IPS-15b (cell line): ENCODE measurements around the gene FAM228A.

ENCODE experiments used
- H3K27me3 ChIP-seq: one replicate; pipeline ENCODE4 v1.6.1; 2013; ENCODE audit warnings: low read length; ENCODE audit not compliant: control insufficient read depth, insufficient read depth
- H3K36me3 ChIP-seq: one replicate; pipeline ENCODE4 v1.6.1; 2013; ENCODE audit warnings: low read length; ENCODE audit not compliant: control insufficient read depth, insufficient read depth
- H3K4me1 ChIP-seq: one replicate; pipeline ENCODE4 v1.6.1; 2013; ENCODE audit warnings: mild to moderate bottlenecking, low read length; ENCODE audit not compliant: control insufficient read depth, insufficient read depth
- H3K4me3 ChIP-seq: one replicate; pipeline ENCODE4 v1.5.1; 2013; ENCODE audit warnings: low read depth, low read length
- H3K9ac ChIP-seq: one replicate; pipeline ENCODE4 v1.6.1; 2013; ENCODE audit warnings: low read depth, mild to moderate bottlenecking, low read length
- H3K9me3 ChIP-seq: one replicate; pipeline ENCODE4 v1.6.1; 2013; ENCODE audit warnings: mild to moderate bottlenecking, low read length; ENCODE audit not compliant: control insufficient read depth, insufficient read depth

Gene FAM228A

GRCh38 chr2:24163601-24164000 is 11.3 kb upstream of the FAM228A start:
- H3K27me3 ChIP-seq: no peaks in the 10 kb centered on the region
- no peaks in the 10 kb centered on the region for H3K4me1 ChIP-seq
- no peaks in the 10 kb centered on the region for H3K36me3 ChIP-seq
- no peaks in the 10 kb centered on the region for H3K9me3 ChIP-seq
- no peak overlapping the region for H3K9ac ChIP-seq
- no peak overlapping the region for H3K4me3 ChIP-seq

GRCh38 chr2:24164416-24164973 is 10.4 kb upstream of the FAM228A start:
- Histone ChIP-seq H3K9ac (no peak overlapping the region), H3K27me3 (no peaks in the 10 kb centered on the region), H3K9me3 (no peaks in the 10 kb centered on the region), H3K4me3 (no peak overlapping the region), H3K4me1 (no peaks in the 10 kb centered on the region), H3K36me3 (no peaks in the 10 kb centered on the region)

- Histone ChIP-seq H3K9ac (no peak overlapping the region), H3K9me3 (no peaks in the 10 kb centered on the region), H3K27me3 (no peaks in the 10 kb centered on the region), H3K4me1 (no peaks in the 10 kb centered on the region), H3K36me3 (no peaks in the 10 kb centered on the region), H3K4me3 (no peak overlapping the region)
Measured at GRCh38 chr2:24169023-24169422, 5.8 kb upstream of the FAM228A start.

GRCh38 chr2:24175631-24176187 is 856 bp downstream of the FAM228A start:
- Histone ChIP-seq H3K4me3 (no peak overlapping the region), H3K9ac (no peak overlapping the region)

DNA sequence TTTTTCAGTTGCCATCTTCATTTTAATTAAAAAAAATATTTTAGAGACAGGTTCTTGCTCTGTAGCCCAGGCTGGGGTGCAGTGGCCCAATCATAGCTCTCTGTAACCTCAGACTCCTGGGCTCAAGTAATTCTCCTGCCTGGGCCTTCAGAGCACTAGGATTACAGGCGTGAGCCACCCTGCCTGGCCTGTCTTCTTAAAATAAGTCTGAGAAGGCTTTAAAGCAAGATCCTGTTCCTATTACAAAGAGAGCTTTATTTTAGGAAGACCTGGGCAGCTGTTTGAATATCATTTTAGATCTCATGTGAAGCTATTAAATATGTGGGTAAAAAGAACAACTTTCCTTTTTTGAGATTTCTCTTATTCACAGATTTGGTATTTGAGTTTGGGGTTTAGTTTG is 1.5 kb downstream of the FAM228A start:
- Histone ChIP-seq H3K9ac (no peak overlapping the region), H3K27me3 (no peaks in the 10 kb centered on the region), H3K9me3 (no peaks in the 10 kb centered on the region), H3K4me3 (no peak overlapping the region), H3K36me3 (no peaks in the 10 kb centered on the region), H3K4me1 (no peaks in the 10 kb centered on the region)

More at GRCh38 chr2:24175631-24176187, 856 bp downstream of the FAM228A start:
- Histone ChIP-seq H3K27me3 (no peaks in the 10 kb centered on the region), H3K9me3 (no peaks in the 10 kb centered on the region), H3K36me3 (no peaks in the 10 kb centered on the region), H3K4me1 (no peaks in the 10 kb centered on the region)

- Histone ChIP-seq H3K4me3 (no peak overlapping the region), H3K9ac (no peak overlapping the region), H3K27me3 (no peaks in the 10 kb centered on the region), H3K4me1 (no peaks in the 10 kb centered on the region), H3K36me3 (no peaks in the 10 kb centered on the region), H3K9me3 (no peaks in the 10 kb centered on the region)
Measured at GRCh38 chr2:24179683-24180082, 4.8 kb downstream of the FAM228A start.

- no peaks in the 10 kb centered on the region for H3K4me1 ChIP-seq
- H3K4me3 ChIP-seq: no peak overlapping the region
- H3K9ac ChIP-seq: no peak overlapping the region
- H3K27me3 ChIP-seq: no peaks in the 10 kb centered on the region
- no peaks in the 10 kb centered on the region for H3K9me3 ChIP-seq
- no peaks in the 10 kb centered on the region for H3K36me3 ChIP-seq
Measured at GRCh38 chr2:24181849-24182248, 7.0 kb downstream of the FAM228A start.

DNA sequence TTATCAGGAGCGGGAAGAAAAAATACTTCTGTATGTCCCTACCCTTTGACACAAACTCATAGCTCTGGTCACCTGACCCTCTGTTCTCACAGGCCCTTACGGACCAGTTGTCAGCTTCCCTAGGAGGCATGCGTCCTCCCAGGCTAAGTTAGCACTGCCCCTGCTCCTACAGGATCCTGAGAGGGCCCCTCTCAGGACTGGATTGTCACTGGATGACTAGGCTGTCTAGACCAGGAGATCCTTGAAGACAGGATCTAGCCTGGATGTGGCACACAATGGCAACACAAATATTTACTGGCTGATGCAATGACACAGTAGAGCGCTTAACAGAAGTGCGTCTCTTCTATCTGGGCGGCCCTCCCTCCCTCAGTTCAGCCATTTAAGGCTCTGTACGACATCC is 7.7 kb downstream of the FAM228A start:
- H3K36me3 ChIP-seq: no peaks in the 10 kb centered on the region
- H3K27me3 ChIP-seq: no peaks in the 10 kb centered on the region
- H3K4me1 ChIP-seq: no peaks in the 10 kb centered on the region
- no peak overlapping the region for H3K4me3 ChIP-seq
- no peak overlapping the region for H3K9ac ChIP-seq
- H3K9me3 ChIP-seq: no peaks in the 10 kb centered on the region

- no peaks in the 10 kb centered on the region for H3K27me3 ChIP-seq
- H3K36me3 ChIP-seq: no peaks in the 10 kb centered on the region
- H3K4me1 ChIP-seq: no peaks in the 10 kb centered on the region
- no peak overlapping the region for H3K4me3 ChIP-seq
- H3K9ac ChIP-seq: no peak overlapping the region
- no peaks in the 10 kb centered on the region for H3K9me3 ChIP-seq
Measured at GRCh38 chr2:24183366-24184069, 8.7 kb downstream of the FAM228A start.

DNA sequence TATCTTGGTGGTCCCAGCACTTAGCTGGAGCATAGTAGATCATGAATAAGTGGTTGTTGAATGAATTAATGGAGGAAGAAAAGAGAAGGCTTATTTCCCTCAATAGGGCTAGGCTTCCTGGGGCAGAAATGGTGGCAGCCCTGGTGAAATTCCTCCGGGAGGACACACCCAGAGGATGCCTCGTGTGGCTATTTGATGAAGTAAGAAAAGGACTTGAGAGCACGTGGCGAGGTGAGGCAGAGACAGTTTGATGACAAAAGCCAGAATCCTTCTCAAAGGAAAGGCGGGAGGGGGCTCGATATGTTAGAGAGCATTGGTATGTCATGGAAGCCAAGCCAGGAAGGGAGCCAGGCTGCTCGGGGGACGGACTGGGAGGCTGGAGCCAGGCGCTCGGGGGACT is 14.7 kb downstream of the FAM228A start:
- Histone ChIP-seq H3K27me3 (no peaks in the 10 kb centered on the region), H3K4me3 (no peak overlapping the region), H3K9me3 (no peaks in the 10 kb centered on the region), H3K9ac (no peak overlapping the region), H3K36me3 (no peaks in the 10 kb centered on the region), H3K4me1 (no peaks in the 10 kb centered on the region)

GRCh38 chr2:24190503-24190902 is 15.7 kb downstream of the FAM228A start:
- Histone ChIP-seq H3K27me3 (no peaks in the 10 kb centered on the region), H3K4me3 (no peak overlapping the region), H3K9me3 (no peaks in the 10 kb centered on the region), H3K36me3 (no peaks in the 10 kb centered on the region), H3K4me1 (no peaks in the 10 kb centered on the region), H3K9ac (no peak overlapping the region)

- Histone ChIP-seq H3K9me3 (no peaks in the 10 kb centered on the region), H3K4me3 (no peak overlapping the region), H3K4me1 (no peaks in the 10 kb centered on the region), H3K9ac (no peak overlapping the region), H3K36me3 (no peaks in the 10 kb centered on the region), H3K27me3 (no peaks in the 10 kb centered on the region)
Measured at GRCh38 chr2:24191156-24191555, 16.3 kb downstream of the FAM228A start.
